HEK293 (cell line): Measurements from ENCODE around the gene EPHA6.

ENCODE experiments used
- CTCF ChIA-PET: fragments of 350-600 bp; formaldehyde crosslinking; extraction: SDS; loops from one replicate; lab custom pipeline; 2021; ENCODE audit warnings: antibody characterized with exemption; lab: Yijun Ruan, JAX
- POLR2A ChIA-PET: fragments of 300-600 bp; formaldehyde crosslinking; extraction: SDS; loops from one replicate; lab custom pipeline; 2020; ENCODE audit warnings: antibody characterized with exemption, inconsistent platforms; lab: Yijun Ruan, JAX
- H3K27ac ChIP-seq: fragments of 200-500 bp; sonication (Bioruptor generic); 2 replicates; pipeline ENCODE4 v1.5.1; 2014; ENCODE audit warnings: low read depth, low read length, control low read depth, inconsistent platforms; ENCODE audit errors: extremely low read depth
- H3K36me3 ChIP-seq, 2 experiments: fragments of 200-500 bp in 1 of 2; sonication (Bioruptor generic) in 1 of 2; 1 replicate in 1 of 2; 2 replicates in 1 of 2; pipeline ENCODE4 v1.5.1; 2014 to 2017; ENCODE audit warnings: inconsistent platforms in 2 of 2, low read length in 2 of 2; ENCODE audit not compliant: control insufficient read depth in 2 of 2, insufficient read depth in 1 of 2
- H3K4me1 ChIP-seq: fragments of 200-500 bp; sonication (Bioruptor generic); 2 replicates; pipeline ENCODE4 v1.5.1; 2014; ENCODE audit warnings: mild to moderate bottlenecking, low read length, inconsistent platforms; ENCODE audit not compliant: control insufficient read depth, insufficient read depth
- H3K4me3 ChIP-seq: 2 replicates; pipeline ENCODE4 v1.5.1; 2011; ENCODE audit warnings: low read depth, mild to moderate bottlenecking, control low read depth, low read length, moderate library complexity
- H3K9me3 ChIP-seq: fragments of 200-500 bp; sonication (Bioruptor generic); 2 replicates; pipeline ENCODE4 v1.5.1; 2014; ENCODE audit warnings: low read depth, low read length, inconsistent platforms; ENCODE audit not compliant: control insufficient read depth, insufficient read depth
- BCL11A ChIP-seq: fragments of 450-650 bp; formaldehyde crosslinking; IDR thresholded peaks from 2 replicates; pipeline ENCODE4 v1.5.1; 2016; ENCODE audit warnings: low read depth, missing biosample characterization, missing genetic modification characterization
- GLIS2 ChIP-seq: fragments of 450-650 bp; formaldehyde crosslinking; IDR thresholded peaks from 2 replicates; pipeline ENCODE4 v1.5.1; 2016; ENCODE audit warnings: missing biosample characterization, missing genetic modification characterization
- HOXC10 ChIP-seq: sonication (generic); formaldehyde crosslinking; IDR thresholded peaks from 2 replicates; pipeline ENCODE4 v1.8.1; 2023; ENCODE audit warnings: mild to moderate bottlenecking, missing genetic modification reagents
- KLF9 ChIP-seq: fragments of 450-650 bp; formaldehyde crosslinking; IDR thresholded peaks from 2 replicates; pipeline ENCODE4 v1.5.1; 2016; ENCODE audit warnings: missing biosample characterization, missing genetic modification characterization, low read depth
- OVOL3 ChIP-seq: fragments of 450-650 bp; formaldehyde crosslinking; IDR thresholded peaks from 2 replicates; pipeline ENCODE4 v1.5.1; 2016; ENCODE audit warnings: missing biosample characterization, missing genetic modification characterization
- PATZ1 ChIP-seq: fragments of 450-650 bp; formaldehyde crosslinking; IDR thresholded peaks from 2 replicates; pipeline ENCODE4 v1.5.1; 2016; ENCODE audit warnings: missing biosample characterization, missing genetic modification characterization
- RBAK ChIP-seq: fragments of 450-650 bp; formaldehyde crosslinking; IDR thresholded peaks from 2 replicates; pipeline ENCODE4 v1.5.1; 2016; ENCODE audit warnings: missing biosample characterization, missing genetic modification characterization
- ZBTB1 ChIP-seq: fragments of 450-650 bp; formaldehyde crosslinking; IDR thresholded peaks from 2 replicates; pipeline ENCODE4 v1.5.1; 2016; ENCODE audit warnings: missing biosample characterization, missing genetic modification characterization
- ZBTB6 ChIP-seq: fragments of 450-650 bp; formaldehyde crosslinking; IDR thresholded peaks from 2 replicates; pipeline ENCODE4 v1.5.1; 2017; ENCODE audit warnings: missing biosample characterization, missing genetic modification characterization
- ZFP37 ChIP-seq: fragments of 450-650 bp; formaldehyde crosslinking; IDR thresholded peaks from 2 replicates; pipeline ENCODE4 v1.5.1; 2016; ENCODE audit warnings: missing biosample characterization, missing genetic modification characterization
- ZNF23 ChIP-seq: fragments of 450-650 bp; formaldehyde crosslinking; IDR thresholded peaks from 2 replicates; pipeline ENCODE4 v1.5.1; 2016; ENCODE audit warnings: missing biosample characterization, missing genetic modification characterization, borderline replicate concordance
- ZNF335 ChIP-seq: fragments of 450-650 bp; formaldehyde crosslinking; conservative IDR thresholded peaks from 2 replicates; pipeline ENCODE4 v1.5.1; 2016; ENCODE audit warnings: missing biosample characterization, missing genetic modification characterization
- ZNF366 ChIP-seq: fragments of 450-650 bp; formaldehyde crosslinking; conservative IDR thresholded peaks from 2 replicates; pipeline ENCODE4 v1.5.1; 2016; ENCODE audit warnings: missing biosample characterization, missing genetic modification characterization
- ZNF423 ChIP-seq: fragments of 450-650 bp; formaldehyde crosslinking; IDR thresholded peaks from 2 replicates; pipeline ENCODE4 v1.5.1; 2016; ENCODE audit warnings: missing biosample characterization, missing genetic modification characterization
- ZNF426 ChIP-seq: fragments of 450-650 bp; formaldehyde crosslinking; IDR thresholded peaks from 2 replicates; pipeline ENCODE4 v1.5.1; 2017; ENCODE audit warnings: missing biosample characterization, missing genetic modification characterization, mild to moderate bottlenecking, inconsistent platforms, moderate library complexity
- ZNF48 ChIP-seq: fragments of 450-650 bp; formaldehyde crosslinking; IDR thresholded peaks from 2 replicates; pipeline ENCODE4 v1.5.1; 2016; ENCODE audit warnings: missing biosample characterization, missing genetic modification characterization
- ZNF521 ChIP-seq: fragments of 450-650 bp; formaldehyde crosslinking; IDR thresholded peaks from 2 replicates; pipeline ENCODE4 v1.5.1; 2017; ENCODE audit warnings: missing biosample characterization, mild to moderate bottlenecking, missing genetic modification characterization
- ZNF544 ChIP-seq: fragments of 450-650 bp; formaldehyde crosslinking; IDR thresholded peaks from 2 replicates; pipeline ENCODE4 v1.5.0; 2017; ENCODE audit warnings: missing biosample characterization, missing genetic modification characterization
- ZNF561 ChIP-seq: fragments of 450-650 bp; IDR thresholded peaks from 2 replicates; pipeline ENCODE4 v1.5.1; 2018; ENCODE audit warnings: missing biosample characterization, missing genetic modification characterization, borderline replicate concordance
- ZNF654 ChIP-seq: fragments of 450-650 bp; formaldehyde crosslinking; IDR thresholded peaks from 2 replicates; pipeline ENCODE4 v1.5.1; 2016; ENCODE audit warnings: low read depth, missing biosample characterization, missing genetic modification characterization
- ZNF701 ChIP-seq: fragments of 450-650 bp; formaldehyde crosslinking; IDR thresholded peaks from 2 replicates; pipeline ENCODE4 v1.5.1; 2016; ENCODE audit warnings: missing biosample characterization, missing genetic modification characterization
- ZNF747 ChIP-seq: fragments of 450-650 bp; formaldehyde crosslinking; IDR thresholded peaks from 2 replicates; pipeline ENCODE4 v1.5.1; 2016; ENCODE audit warnings: missing biosample characterization, missing genetic modification characterization
- ZSCAN16 ChIP-seq: fragments of 450-650 bp; formaldehyde crosslinking; IDR thresholded peaks from 2 replicates; pipeline ENCODE4 v1.5.1; 2016; ENCODE audit warnings: missing biosample characterization, missing genetic modification characterization
- ZSCAN4 ChIP-seq: fragments of 450-650 bp; formaldehyde crosslinking; IDR thresholded peaks from 2 replicates; pipeline ENCODE4 v1.5.1; 2017; ENCODE audit warnings: missing biosample characterization, missing genetic modification characterization
- TF ChIP-seq, protein P1 (sequence below): fragments of 450-650 bp; formaldehyde crosslinking; IDR thresholded peaks from 2 replicates; pipeline ENCODE4 v1.5.1; 2016; ENCODE audit warnings: missing biosample characterization, missing genetic modification characterization, borderline replicate concordance
- TF ChIP-seq, protein P2 (sequence below): fragments of 450-650 bp; formaldehyde crosslinking; IDR thresholded peaks from 2 replicates; pipeline ENCODE4 v1.5.1; 2016; ENCODE audit warnings: missing biosample characterization, missing genetic modification characterization

The EPHA6 gene

GRCh38 chr3:97692831-97693230, 878.4 kb downstream of the EPHA6 start:
- CTCF ChIA-PET, result no interaction called here
- H3K36me3 ChIP-seq, result no peaks in the 10 kb centered on the region
- TF ChIP-seq, protein P1, sequence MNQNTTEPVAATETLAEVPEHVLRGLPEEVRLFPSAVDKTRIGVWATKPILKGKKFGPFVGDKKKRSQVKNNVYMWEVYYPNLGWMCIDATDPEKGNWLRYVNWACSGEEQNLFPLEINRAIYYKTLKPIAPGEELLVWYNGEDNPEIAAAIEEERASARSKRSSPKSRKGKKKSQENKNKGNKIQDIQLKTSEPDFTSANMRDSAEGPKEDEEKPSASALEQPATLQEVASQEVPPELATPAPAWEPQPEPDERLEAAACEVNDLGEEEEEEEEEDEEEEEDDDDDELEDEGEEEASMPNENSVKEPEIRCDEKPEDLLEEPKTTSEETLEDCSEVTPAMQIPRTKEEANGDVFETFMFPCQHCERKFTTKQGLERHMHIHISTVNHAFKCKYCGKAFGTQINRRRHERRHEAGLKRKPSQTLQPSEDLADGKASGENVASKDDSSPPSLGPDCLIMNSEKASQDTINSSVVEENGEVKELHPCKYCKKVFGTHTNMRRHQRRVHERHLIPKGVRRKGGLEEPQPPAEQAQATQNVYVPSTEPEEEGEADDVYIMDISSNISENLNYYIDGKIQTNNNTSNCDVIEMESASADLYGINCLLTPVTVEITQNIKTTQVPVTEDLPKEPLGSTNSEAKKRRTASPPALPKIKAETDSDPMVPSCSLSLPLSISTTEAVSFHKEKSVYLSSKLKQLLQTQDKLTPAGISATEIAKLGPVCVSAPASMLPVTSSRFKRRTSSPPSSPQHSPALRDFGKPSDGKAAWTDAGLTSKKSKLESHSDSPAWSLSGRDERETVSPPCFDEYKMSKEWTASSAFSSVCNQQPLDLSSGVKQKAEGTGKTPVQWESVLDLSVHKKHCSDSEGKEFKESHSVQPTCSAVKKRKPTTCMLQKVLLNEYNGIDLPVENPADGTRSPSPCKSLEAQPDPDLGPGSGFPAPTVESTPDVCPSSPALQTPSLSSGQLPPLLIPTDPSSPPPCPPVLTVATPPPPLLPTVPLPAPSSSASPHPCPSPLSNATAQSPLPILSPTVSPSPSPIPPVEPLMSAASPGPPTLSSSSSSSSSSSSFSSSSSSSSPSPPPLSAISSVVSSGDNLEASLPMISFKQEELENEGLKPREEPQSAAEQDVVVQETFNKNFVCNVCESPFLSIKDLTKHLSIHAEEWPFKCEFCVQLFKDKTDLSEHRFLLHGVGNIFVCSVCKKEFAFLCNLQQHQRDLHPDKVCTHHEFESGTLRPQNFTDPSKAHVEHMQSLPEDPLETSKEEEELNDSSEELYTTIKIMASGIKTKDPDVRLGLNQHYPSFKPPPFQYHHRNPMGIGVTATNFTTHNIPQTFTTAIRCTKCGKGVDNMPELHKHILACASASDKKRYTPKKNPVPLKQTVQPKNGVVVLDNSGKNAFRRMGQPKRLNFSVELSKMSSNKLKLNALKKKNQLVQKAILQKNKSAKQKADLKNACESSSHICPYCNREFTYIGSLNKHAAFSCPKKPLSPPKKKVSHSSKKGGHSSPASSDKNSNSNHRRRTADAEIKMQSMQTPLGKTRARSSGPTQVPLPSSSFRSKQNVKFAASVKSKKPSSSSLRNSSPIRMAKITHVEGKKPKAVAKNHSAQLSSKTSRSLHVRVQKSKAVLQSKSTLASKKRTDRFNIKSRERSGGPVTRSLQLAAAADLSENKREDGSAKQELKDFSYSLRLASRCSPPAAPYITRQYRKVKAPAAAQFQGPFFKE (tag by site-specific recombination), result no peak
- TF ChIP-seq HOXC10, result no peak
- TF ChIP-seq ZBTB1 (tag by site-specific recombination), result no peak
- TF ChIP-seq ZNF426, result no peak
- TF ChIP-seq GLIS2 (tag by site-specific recombination), result no peak
- no peak for TF ChIP-seq ZNF48
- no peak for TF ChIP-seq ZNF654
- TF ChIP-seq ZNF701 (tag by site-specific recombination), result no peak
- TF ChIP-seq ZNF23 (tag by site-specific recombination), result no peak
- TF ChIP-seq ZSCAN4 (tag by site-specific recombination), result no peak
- TF ChIP-seq PATZ1 (tag by site-specific recombination), result no peak
- TF ChIP-seq, all 188 proteins: peak for 0
- H3K4me3 ChIP-seq, result no peak overlapping the region
- no peaks in the 10 kb centered on the region for H3K4me1 ChIP-seq
- POLR2A ChIA-PET, result no interaction called here
- no peaks in the 10 kb centered on the region for H3K9me3 ChIP-seq
- H3K27ac ChIP-seq, result no peak overlapping the region

- Histone ChIP-seq H3K27ac (no peak overlapping the region), H3K4me1 (no peaks in the 10 kb centered on the region), H3K36me3 (no peaks in the 10 kb centered on the region), H3K9me3 (no peaks in the 10 kb centered on the region), H3K4me3 (no peak overlapping the region)
- POLR2A ChIA-PET, result no interaction called here
- CTCF ChIA-PET, result no interaction called here
- TF ChIP-seq GLIS2 (tag by site-specific recombination) (no peak), RBAK (tag by site-specific recombination) (no peak), ZNF747 (tag by site-specific recombination) (no peak), OVOL3 (tag by site-specific recombination) (no peak), ZNF335 (tag by site-specific recombination) (no peak), ZNF521 (no peak), ZNF423 (tag by site-specific recombination) (no peak), ZNF561 (tag by site-specific recombination) (no peak), BCL11A (tag by site-specific recombination) (no peak), ZNF366 (no peak), ZBTB6 (tag by site-specific recombination) (no peak), ZFP37 (tag by site-specific recombination) (no peak), ZNF544 (tag by site-specific recombination) (no peak), ZSCAN16 (tag by site-specific recombination) (no peak), KLF9 (no peak)
- TF ChIP-seq, protein P2, sequence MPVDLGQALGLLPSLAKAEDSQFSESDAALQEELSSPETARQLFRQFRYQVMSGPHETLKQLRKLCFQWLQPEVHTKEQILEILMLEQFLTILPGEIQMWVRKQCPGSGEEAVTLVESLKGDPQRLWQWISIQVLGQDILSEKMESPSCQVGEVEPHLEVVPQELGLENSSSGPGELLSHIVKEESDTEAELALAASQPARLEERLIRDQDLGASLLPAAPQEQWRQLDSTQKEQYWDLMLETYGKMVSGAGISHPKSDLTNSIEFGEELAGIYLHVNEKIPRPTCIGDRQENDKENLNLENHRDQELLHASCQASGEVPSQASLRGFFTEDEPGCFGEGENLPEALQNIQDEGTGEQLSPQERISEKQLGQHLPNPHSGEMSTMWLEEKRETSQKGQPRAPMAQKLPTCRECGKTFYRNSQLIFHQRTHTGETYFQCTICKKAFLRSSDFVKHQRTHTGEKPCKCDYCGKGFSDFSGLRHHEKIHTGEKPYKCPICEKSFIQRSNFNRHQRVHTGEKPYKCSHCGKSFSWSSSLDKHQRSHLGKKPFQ (tag by site-specific recombination), result no peak
Observed at GRCh38 chr3:97694876-97695275, 880.5 kb downstream of the EPHA6 start.
